ENCODE data around the gene LRRC4C.

Gene LRRC4C

DNA sequence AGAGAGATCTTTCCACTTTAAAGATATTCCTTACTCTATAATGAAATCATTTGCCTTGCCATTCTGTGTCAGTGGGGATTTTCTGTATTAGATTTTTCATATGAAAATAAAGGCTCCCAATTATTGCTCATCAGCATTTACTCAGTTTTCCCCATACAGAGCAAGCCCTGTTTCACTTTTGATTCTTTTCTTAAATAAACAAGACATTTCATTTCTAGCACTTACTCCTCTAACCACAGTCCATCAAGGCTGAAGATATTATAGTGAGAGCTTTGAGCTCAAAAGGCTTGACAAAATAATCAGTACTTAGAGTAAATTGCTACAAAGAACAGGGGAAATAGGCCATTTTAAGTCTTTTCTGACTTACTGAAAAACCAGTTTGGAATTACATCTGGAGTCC lies 385.1 kb downstream of the LRRC4C start:
- Histone ChIP-seq H3K9me3 (ENCODE audit: insufficient read depth, low read depth, low read length) (peaks cover 2% of the 10 kb centered on the region), H3K27me3 (ENCODE audit: insufficient read depth, low read length) (no peaks in the 10 kb centered on the region), H3K4me3 (ENCODE audit: low read depth, low read length) (no peak overlapping the region), H3K4ac (ENCODE audit: low read depth, low read length) (no peak overlapping the region), H3K79me2 (ENCODE audit: control insufficient read depth, insufficient read depth, low read length, poor library complexity) (no peaks in the 10 kb centered on the region), H3K23ac (ENCODE audit: low read length) (no peak overlapping the region), H3K79me1 (ENCODE audit: low read length) (no peaks in the 10 kb centered on the region), H4K8ac (ENCODE audit: low read depth, low read length) (no peak overlapping the region), H3K27ac (ENCODE audit: low read depth, low read length) (no peak overlapping the region), H2BK120ac (ENCODE audit: insufficient read depth, low read length, poor library complexity) (no peak overlapping the region), H3K9ac (ENCODE audit: low read length) (no peak overlapping the region), H3K14ac (ENCODE audit: low read length) (no peak overlapping the region), H3K4me1 (ENCODE audit: control insufficient read depth in 1 of 2, insufficient read depth in 2 of 2, low read length in 2 of 2) (no peaks in the 10 kb centered on the region), H2BK12ac (ENCODE audit: low read length) (no peak overlapping the region), H4K12ac (ENCODE audit: low read depth, low read length) (no peak overlapping the region), H2AFZ (ENCODE audit: insufficient read depth, low read length, poor library complexity) (no peak overlapping the region), H3K18ac (ENCODE audit: low read length) (no peak overlapping the region), H3K36me3 (ENCODE audit: control insufficient read depth in 1 of 2, insufficient read depth in 2 of 2, low read length in 2 of 2) (no peaks in the 10 kb centered on the region), H2AK5ac (ENCODE audit: low read length) (no peak overlapping the region), H2BK5ac (ENCODE audit: low read depth, low read length, poor library complexity) (no peak overlapping the region), H3K4me2 (ENCODE audit: low read length) (no peak overlapping the region), H4K91ac (ENCODE audit: low read depth, low read length) (no peak overlapping the region)
- DNase-seq = no peak

- H3K23ac ChIP-seq (ENCODE audit: low read length) = no peak overlapping the region
- H3K4me3 ChIP-seq (ENCODE audit: low read depth, low read length) = no peak overlapping the region
- no peaks in the 10 kb centered on the region for H3K79me2 ChIP-seq (ENCODE audit: control insufficient read depth, insufficient read depth, low read length, poor library complexity)
- no peak overlapping the region for H4K8ac ChIP-seq (ENCODE audit: low read depth, low read length)
- no peaks in the 10 kb centered on the region for H3K27me3 ChIP-seq (ENCODE audit: insufficient read depth, low read length)
- H3K9ac ChIP-seq (ENCODE audit: low read length) = no peak overlapping the region
- H3K4ac ChIP-seq (ENCODE audit: low read depth, low read length) = no peak overlapping the region
- DNase-seq = no peak
- H2AK5ac ChIP-seq (ENCODE audit: low read length) = no peak overlapping the region
- no peaks in the 10 kb centered on the region for H3K9me3 ChIP-seq (ENCODE audit: insufficient read depth, low read depth, low read length)
- no peak overlapping the region for H2BK120ac ChIP-seq (ENCODE audit: insufficient read depth, low read length, poor library complexity)
- no peak overlapping the region for H4K12ac ChIP-seq (ENCODE audit: low read depth, low read length)
- WGBS (ENCODE audit: extremely low coverage, insufficient coverage, insufficient read length) = no CpG with 5 or more reads among the region's 8 CpGs
- H3K36me3 ChIP-seq (ENCODE audit: control insufficient read depth in 1 of 2, insufficient read depth in 2 of 2, low read length in 2 of 2) = no peaks in the 10 kb centered on the region
- H3K18ac ChIP-seq (ENCODE audit: low read length) = no peak overlapping the region
- no peak overlapping the region for H3K27ac ChIP-seq (ENCODE audit: low read depth, low read length)
- no peaks in the 10 kb centered on the region for H3K4me1 ChIP-seq (ENCODE audit: control insufficient read depth in 1 of 2, insufficient read depth in 2 of 2, low read length in 2 of 2)
- H3K4me2 ChIP-seq (ENCODE audit: low read length) = no peak overlapping the region
- H2BK12ac ChIP-seq (ENCODE audit: low read length) = no peak overlapping the region
- no peaks in the 10 kb centered on the region for H3K79me1 ChIP-seq (ENCODE audit: low read length)
- no peak overlapping the region for H3K14ac ChIP-seq (ENCODE audit: low read length)
- no peak overlapping the region for H2BK5ac ChIP-seq (ENCODE audit: low read depth, low read length, poor library complexity)
- no peak overlapping the region for H4K91ac ChIP-seq (ENCODE audit: low read depth, low read length)
- H2AFZ ChIP-seq (ENCODE audit: insufficient read depth, low read length, poor library complexity) = no peak overlapping the region
These were observed 394.0 kb downstream of the LRRC4C start for GRCh38 chr11:41065432-41065831.

GRCh38 chr11:41058138-41058537 lies 401.3 kb downstream of the LRRC4C start:
- no peak overlapping the region for H3K9ac ChIP-seq (ENCODE audit: low read length)
- no peak overlapping the region for H2BK5ac ChIP-seq (ENCODE audit: low read depth, low read length, poor library complexity)
- no peak overlapping the region for H3K18ac ChIP-seq (ENCODE audit: low read length)
- H3K9me3 ChIP-seq (ENCODE audit: insufficient read depth, low read depth, low read length) = no peaks in the 10 kb centered on the region
- no peak for DNase-seq
- no peak overlapping the region for H3K4me3 ChIP-seq (ENCODE audit: low read depth, low read length)
- H2AK5ac ChIP-seq (ENCODE audit: low read length) = no peak overlapping the region
- H3K36me3 ChIP-seq (ENCODE audit: control insufficient read depth in 1 of 2, insufficient read depth in 2 of 2, low read length in 2 of 2) = no peaks in the 10 kb centered on the region
- no peak overlapping the region for H2BK120ac ChIP-seq (ENCODE audit: insufficient read depth, low read length, poor library complexity)
- WGBS (ENCODE audit: extremely low coverage, insufficient coverage, insufficient read length) = no CpG with 5 or more reads among the region's 5 CpGs
- H3K4ac ChIP-seq (ENCODE audit: low read depth, low read length) = no peak overlapping the region
- H2AFZ ChIP-seq (ENCODE audit: insufficient read depth, low read length, poor library complexity) = no peak overlapping the region
- no peak overlapping the region for H4K91ac ChIP-seq (ENCODE audit: low read depth, low read length)
- no peak overlapping the region for H4K12ac ChIP-seq (ENCODE audit: low read depth, low read length)
- no peak overlapping the region for H4K8ac ChIP-seq (ENCODE audit: low read depth, low read length)
- no peaks in the 10 kb centered on the region for H3K79me1 ChIP-seq (ENCODE audit: low read length)
- no peak overlapping the region for H3K14ac ChIP-seq (ENCODE audit: low read length)
- H2BK12ac ChIP-seq (ENCODE audit: low read length) = no peak overlapping the region
- H3K4me2 ChIP-seq (ENCODE audit: low read length) = no peak overlapping the region
- H3K79me2 ChIP-seq (ENCODE audit: control insufficient read depth, insufficient read depth, low read length, poor library complexity) = no peaks in the 10 kb centered on the region
- H3K23ac ChIP-seq (ENCODE audit: low read length) = no peak overlapping the region
- H3K27me3 ChIP-seq (ENCODE audit: insufficient read depth, low read length) = no peaks in the 10 kb centered on the region
- H3K4me1 ChIP-seq (ENCODE audit: control insufficient read depth in 1 of 2, insufficient read depth in 2 of 2, low read length in 2 of 2) = no peaks in the 10 kb centered on the region
- H3K27ac ChIP-seq (ENCODE audit: low read depth, low read length) = no peak overlapping the region

- Histone ChIP-seq H3K4me3 (ENCODE audit: low read depth, low read length) (no peak overlapping the region), H3K23ac (ENCODE audit: low read length) (no peak overlapping the region), H3K27ac (ENCODE audit: low read depth, low read length) (no peak overlapping the region), H2BK12ac (ENCODE audit: low read length) (no peak overlapping the region), H4K8ac (ENCODE audit: low read depth, low read length) (no peak overlapping the region), H3K14ac (ENCODE audit: low read length) (no peak overlapping the region), H2BK5ac (ENCODE audit: low read depth, low read length, poor library complexity) (no peak overlapping the region), H3K4ac (ENCODE audit: low read depth, low read length) (no peak overlapping the region), H3K79me1 (ENCODE audit: low read length) (no peaks in the 10 kb centered on the region), H3K9ac (ENCODE audit: low read length) (no peak overlapping the region), H3K4me2 (ENCODE audit: low read length) (no peak overlapping the region), H4K91ac (ENCODE audit: low read depth, low read length) (no peak overlapping the region), H2AFZ (ENCODE audit: insufficient read depth, low read length, poor library complexity) (no peak overlapping the region), H3K18ac (ENCODE audit: low read length) (no peak overlapping the region), H3K36me3 (ENCODE audit: control insufficient read depth in 1 of 2, insufficient read depth in 2 of 2, low read length in 2 of 2) (no peaks in the 10 kb centered on the region), H2AK5ac (ENCODE audit: low read length) (no peak overlapping the region), H4K12ac (ENCODE audit: low read depth, low read length) (no peak overlapping the region), H3K9me3 (ENCODE audit: insufficient read depth, low read depth, low read length) (no peaks in the 10 kb centered on the region), H3K79me2 (ENCODE audit: control insufficient read depth, insufficient read depth, low read length, poor library complexity) (no peaks in the 10 kb centered on the region), H3K4me1 (ENCODE audit: control insufficient read depth in 1 of 2, insufficient read depth in 2 of 2, low read length in 2 of 2) (no peaks in the 10 kb centered on the region), H2BK120ac (ENCODE audit: insufficient read depth, low read length, poor library complexity) (no peak overlapping the region), H3K27me3 (ENCODE audit: insufficient read depth, low read length) (no peaks in the 10 kb centered on the region)
- WGBS (ENCODE audit: extremely low coverage, insufficient coverage, insufficient read length) = no CpG with 5 or more reads among the region's 11 CpGs
- DNase-seq = no peak
These were observed 402.4 kb downstream of the LRRC4C start for GRCh38 chr11:41056892-41057569.
